Osteocyte (in vitro differentiated cells): ENCODE measurements around the gene KLHL21. TPM values are rescaled to one million over a fixed set of nuclear protein-coding genes. Genes with fewer than 3 reads are reported as not detected.

Experiments used
- DNase-seq: peaks from one replicate; pipeline ENCODE4 v3.0.0; 2021; ENCODE audit warnings: mixed read lengths; ENCODE audit not compliant: unreplicated experiment; ENCODE audit errors: extremely low spot score
- H3K27ac Mint-ChIP-seq: one replicate; pipeline ENCODE4 v1.8.0; 2021; ENCODE audit warnings: mild to moderate bottlenecking, mixed read lengths; ENCODE audit not compliant: unreplicated experiment
- H3K27me3 Mint-ChIP-seq: one replicate; pipeline ENCODE4 v1.8.0; 2021; ENCODE audit warnings: mixed read lengths; ENCODE audit not compliant: unreplicated experiment
- H3K36me3 Mint-ChIP-seq: one replicate; pipeline ENCODE4 v1.8.0; 2021; ENCODE audit warnings: mixed read lengths; ENCODE audit not compliant: unreplicated experiment
- H3K4me1 Mint-ChIP-seq: one replicate; pipeline ENCODE4 v1.8.0; 2021; ENCODE audit warnings: mixed read lengths; ENCODE audit not compliant: unreplicated experiment
- H3K4me3 Mint-ChIP-seq: one replicate; pipeline ENCODE4 v1.8.0; 2021; ENCODE audit warnings: mild to moderate bottlenecking, moderate library complexity, mixed read lengths; ENCODE audit not compliant: unreplicated experiment
- H3K9me3 Mint-ChIP-seq: one replicate; pipeline ENCODE4 v1.8.0; 2021; ENCODE audit warnings: mixed read lengths; ENCODE audit not compliant: unreplicated experiment
- CTCF ChIP-seq: fragments of 200-600 bp; sonication (generic); IDR thresholded peaks from 2 replicates; pipeline ENCODE4 v1.5.0; 2021; ENCODE audit warnings: antibody characterized with exemption, mild to moderate bottlenecking, moderate library complexity
- total RNA-seq: library from RNA; stranded (reverse); gene quantifications from 2 replicates; pipeline ENCODE4 v1.2.1, GENCODE V29; 2021

The KLHL21 gene
- total RNA-seq, 1 donor from 2014 or later = 27.5 TPM

GRCh38 chr1:6634371-6635052, 31.8 kb upstream of the KLHL21 start:
- no peak for DNase-seq
- peak; percentile 47 for TF ChIP-seq CTCF
- no peaks in the 10 kb centered on the region for H3K9me3 Mint-ChIP-seq
- H3K27me3 Mint-ChIP-seq = no peaks in the 10 kb centered on the region
- H3K4me1 Mint-ChIP-seq = peaks cover 6% of the 10 kb centered on the region
- no peak overlapping the region for H3K4me3 Mint-ChIP-seq
- peaks cover 34% of the 10 kb centered on the region for H3K36me3 Mint-ChIP-seq
- no peak overlapping the region for H3K27ac Mint-ChIP-seq

- Mint-ChIP-seq H3K27me3 (no peaks in the 10 kb centered on the region), H3K36me3 (peaks cover 36% of the 10 kb centered on the region), H3K27ac (no peak overlapping the region), H3K4me1 (peaks cover 7% of the 10 kb centered on the region), H3K9me3 (no peaks in the 10 kb centered on the region), H3K4me3 (no peak overlapping the region)
- TF ChIP-seq CTCF = no peak
- DNase-seq = no peak
Observed at GRCh38 chr1:6632588-6633514, 30.2 kb upstream of the KLHL21 start.

DNA sequence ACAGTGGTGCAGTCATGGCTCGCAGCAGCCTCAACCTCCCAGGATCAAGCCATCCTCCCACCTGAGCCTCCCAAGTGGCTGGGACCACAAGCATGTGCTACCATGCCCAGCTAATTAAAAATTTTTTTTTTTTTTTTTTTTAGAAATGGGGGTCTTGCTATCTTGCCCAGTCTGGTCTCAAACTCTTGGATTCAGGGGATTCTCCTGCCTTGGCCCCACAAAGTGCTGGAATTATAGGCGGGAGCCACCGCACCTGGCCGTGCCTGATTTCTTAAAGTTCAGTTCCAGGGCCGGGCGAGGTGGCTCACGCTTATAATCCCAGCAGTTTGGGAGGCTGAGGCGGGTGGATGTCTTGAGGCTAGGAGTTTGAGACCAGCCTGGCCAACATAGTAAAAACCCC, 28.4 kb upstream of the KLHL21 start:
- TF ChIP-seq CTCF = no peak
- DNase-seq = no peak
- peaks cover 13% of the 10 kb centered on the region for H3K4me1 Mint-ChIP-seq
- H3K27me3 Mint-ChIP-seq = no peaks in the 10 kb centered on the region
- peaks cover 42% of the 10 kb centered on the region for H3K36me3 Mint-ChIP-seq
- H3K4me3 Mint-ChIP-seq = no peak overlapping the region
- H3K9me3 Mint-ChIP-seq = no peaks in the 10 kb centered on the region
- no peak overlapping the region for H3K27ac Mint-ChIP-seq

- no peak for TF ChIP-seq CTCF
Observed at GRCh38 chr1:6630027-6630426, 27.4 kb upstream of the KLHL21 start.

GRCh38 chr1:6628971-6629479, 26.4 kb upstream of the KLHL21 start:
- H3K4me1 Mint-ChIP-seq = peaks cover 20% of the 10 kb centered on the region
- H3K9me3 Mint-ChIP-seq = no peaks in the 10 kb centered on the region
- no peak overlapping the region for H3K4me3 Mint-ChIP-seq
- no peak for DNase-seq
- H3K27me3 Mint-ChIP-seq = no peaks in the 10 kb centered on the region
- no peak for TF ChIP-seq CTCF
- peaks cover 33% of the 10 kb centered on the region for H3K36me3 Mint-ChIP-seq
- H3K27ac Mint-ChIP-seq = no peak overlapping the region

More at GRCh38 chr1:6630027-6630426, 27.4 kb upstream of the KLHL21 start:
- no peaks in the 10 kb centered on the region for H3K9me3 Mint-ChIP-seq
- peaks cover 16% of the 10 kb centered on the region for H3K4me1 Mint-ChIP-seq
- no peak for DNase-seq
- no peak overlapping the region for H3K4me3 Mint-ChIP-seq
- H3K36me3 Mint-ChIP-seq = peaks cover 36% of the 10 kb centered on the region
- H3K27ac Mint-ChIP-seq = no peak overlapping the region
- no peaks in the 10 kb centered on the region for H3K27me3 Mint-ChIP-seq
